ENCODE measurements around the gene TMEM52.

Gene TMEM52

GRCh38 chr1:1894354-1895059 is 24.6 kb downstream of the TMEM52 start:
- Histone ChIP-seq H3K36me3 (peaks cover 4% of the 10 kb centered on the region), H3K27me3 (no peaks in the 10 kb centered on the region), H3K4me3 (ENCODE audit: low read depth, low read length) (no peak overlapping the region), H3K9me3 (no peaks in the 10 kb centered on the region), H3K4me1 (peaks cover 3% of the 10 kb centered on the region; the same call in 1 of the 2 replicates)
- DNase-seq = no peak
- TF ChIP-seq CTCF (IDR thresholded peaks at IDR 0.05; ENCODE audit: low read depth, low read length) = no peak

DNA sequence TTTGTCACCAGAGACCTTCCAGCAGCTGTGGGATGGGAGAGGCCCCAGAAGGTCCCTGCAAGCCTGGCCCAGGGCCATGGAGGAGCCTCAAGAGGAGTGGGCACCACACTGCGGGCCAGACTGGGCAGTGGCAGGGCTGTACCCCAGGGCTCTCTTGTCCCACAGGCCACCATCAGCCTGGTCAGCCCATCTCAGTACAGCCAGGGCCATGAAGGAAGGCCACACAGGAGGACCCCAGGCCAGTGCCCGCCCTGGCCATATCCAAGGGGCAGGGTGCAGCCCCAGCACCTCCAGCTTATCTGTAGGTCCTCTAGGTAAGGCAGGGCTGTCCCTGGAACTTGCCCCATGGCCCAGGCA is 25.1 kb downstream of the TMEM52 start:
- peaks cover 3% of the 10 kb centered on the region; the same call in 1 of the 2 replicates for H3K4me1 ChIP-seq
- no peak for TF ChIP-seq CTCF (IDR thresholded peaks at IDR 0.05; ENCODE audit: low read depth, low read length)
- no peaks in the 10 kb centered on the region for H3K9me3 ChIP-seq
- no peak overlapping the region for H3K4me3 ChIP-seq (ENCODE audit: low read depth, low read length)
- DNase-seq = no peak
- peaks cover 4% of the 10 kb centered on the region for H3K36me3 ChIP-seq
- H3K27me3 ChIP-seq = no peaks in the 10 kb centered on the region

DNA sequence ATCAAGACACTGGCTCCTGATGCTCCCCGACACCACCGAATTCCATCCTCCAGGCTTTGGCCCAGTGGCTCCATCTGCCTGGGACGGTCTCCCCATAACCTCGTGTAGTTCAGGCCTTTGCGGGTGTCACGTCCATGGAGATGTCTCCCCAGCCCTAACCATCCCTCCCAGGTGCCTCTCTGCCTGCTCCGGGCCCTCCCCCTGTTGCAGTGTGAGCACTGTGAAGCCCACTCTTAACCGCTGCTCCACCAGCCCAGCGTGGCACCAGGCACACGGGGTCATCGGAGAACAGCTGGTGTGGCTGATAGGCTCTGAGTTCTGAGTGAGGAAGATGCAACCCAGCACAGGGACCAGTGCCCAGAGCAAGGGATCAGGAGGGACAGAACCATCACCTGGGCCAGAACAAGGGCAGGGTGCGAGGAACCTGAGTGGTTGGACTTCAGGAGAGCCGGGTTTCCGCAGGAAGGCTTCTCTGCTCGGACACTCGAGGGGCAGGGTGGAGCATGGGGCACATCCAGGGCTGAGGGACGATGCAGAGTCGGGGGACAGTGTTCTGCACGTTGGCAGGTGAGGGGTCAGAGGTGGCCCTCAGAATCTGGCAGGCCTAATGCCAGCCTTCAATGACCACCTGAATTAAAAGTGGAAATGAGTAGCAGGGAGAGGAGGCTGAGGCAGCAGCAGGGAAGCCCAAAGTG is 25.6 kb downstream of the TMEM52 start:
- Histone ChIP-seq H3K36me3 (peaks cover 5% of the 10 kb centered on the region), H3K4me1 (peaks cover 7% of the 10 kb centered on the region), H3K27me3 (no peaks in the 10 kb centered on the region), H3K9me3 (no peaks in the 10 kb centered on the region), H3K4me3 (ENCODE audit: low read depth, low read length) (no peak overlapping the region)
- DNase-seq = no peak
- no peak for TF ChIP-seq CTCF (IDR thresholded peaks at IDR 0.05; ENCODE audit: low read depth, low read length)

- TF ChIP-seq CTCF (IDR thresholded peaks at IDR 0.05; ENCODE audit: low read depth, low read length) = no peak
- no peak overlapping the region for H3K4me3 ChIP-seq (ENCODE audit: low read depth, low read length)
- no peaks in the 10 kb centered on the region for H3K27me3 ChIP-seq
- peaks cover 6% of the 10 kb centered on the region for H3K36me3 ChIP-seq
- peaks cover 7% of the 10 kb centered on the region for H3K4me1 ChIP-seq
- no peaks in the 10 kb centered on the region for H3K9me3 ChIP-seq
- no peak for DNase-seq
Measured at GRCh38 chr1:1892763-1893120, 26.3 kb downstream of the TMEM52 start.

DNA sequence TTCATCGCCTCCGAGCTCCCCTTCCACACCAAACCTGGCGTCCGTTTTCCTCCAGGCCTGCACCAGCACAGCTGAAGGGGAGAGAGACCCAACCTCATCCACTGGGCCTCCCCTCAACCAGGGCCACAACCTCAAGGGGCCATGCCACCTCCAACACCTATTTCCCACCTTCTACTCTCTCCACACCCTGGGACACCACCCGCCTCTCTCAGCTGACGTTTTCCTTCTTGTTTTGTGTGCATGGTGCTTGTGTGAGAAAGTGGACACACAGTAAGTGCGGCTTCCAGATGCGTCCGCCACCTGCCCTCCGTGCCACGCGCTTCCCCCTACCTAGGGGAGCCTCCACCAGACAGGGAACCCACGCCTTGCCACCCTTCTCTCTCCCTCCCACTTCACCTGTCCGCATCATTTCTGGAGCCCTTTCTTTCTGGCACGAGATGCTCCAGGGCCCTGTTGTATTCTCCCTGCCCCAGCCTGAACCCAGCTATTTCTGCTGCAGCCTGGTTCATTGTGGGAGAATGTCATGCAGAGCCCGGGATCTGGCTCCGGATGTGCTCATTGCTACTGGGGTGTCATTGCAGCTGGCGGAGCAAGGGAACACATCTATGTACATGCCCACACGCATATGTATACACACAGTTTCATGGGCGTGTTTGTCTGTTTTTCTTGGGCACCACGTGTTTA is 26.9 kb downstream of the TMEM52 start:
- TF ChIP-seq CTCF (IDR thresholded peaks at IDR 0.05; ENCODE audit: low read depth, low read length) = no peak
- H3K36me3 ChIP-seq = peaks cover 6% of the 10 kb centered on the region
- no peaks in the 10 kb centered on the region for H3K9me3 ChIP-seq
- no peak for DNase-seq
- H3K4me3 ChIP-seq (ENCODE audit: low read depth, low read length) = peak overlapping the region; percentile 66
- H3K27me3 ChIP-seq = no peaks in the 10 kb centered on the region
- peaks cover 7% of the 10 kb centered on the region for H3K4me1 ChIP-seq
